ENCODE results near the gene RABL6. TPM values are rescaled to one million over a fixed set of nuclear protein-coding genes. Genes with fewer than 3 reads are reported as not detected.

RABL6 gene
- total RNA-seq, 2 donors from 2014 or later, result 159 to 206 TPM

DNA sequence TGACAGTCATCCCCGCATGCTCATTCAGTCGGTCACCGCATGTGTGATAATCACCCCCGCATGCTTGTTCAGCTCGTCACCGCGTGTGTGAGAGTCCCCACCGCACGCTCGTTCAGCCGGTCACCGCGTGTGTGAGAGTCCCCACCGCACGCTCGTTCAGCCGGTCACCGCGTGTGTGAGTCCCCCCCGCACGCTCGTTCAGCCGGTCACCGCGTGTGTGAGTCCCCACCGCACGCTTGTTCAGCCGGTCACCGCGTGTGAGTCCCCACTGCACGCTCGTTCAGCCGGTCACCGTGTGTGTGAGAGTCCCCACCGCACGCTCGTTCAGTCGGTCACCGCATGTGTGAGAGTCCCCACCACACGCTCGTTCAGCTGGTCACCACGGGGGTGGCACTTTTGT lies 82.1 kb downstream of the RABL6 start:
- Histone ChIP-seq H3K27me3 (ENCODE audit: control insufficient read depth, insufficient read depth, low read length, poor library complexity, severe bottlenecking) (no peaks in the 10 kb centered on the region), H3K4me1 (ENCODE audit: control insufficient read depth, insufficient read depth, low read length) (no peaks in the 10 kb centered on the region), H3K9me3 (ENCODE audit: control insufficient read depth, low read length) (no peaks in the 10 kb centered on the region), H3K4me3 (ENCODE audit: low read length) (no peak overlapping the region), H3K9ac (ENCODE audit: extremely low read depth, low read length, poor library complexity, severe bottlenecking) (no peak overlapping the region), H3K36me3 (ENCODE audit: control insufficient read depth, insufficient read depth, low read length) (peaks cover 17% of the 10 kb centered on the region), H3K27ac (ENCODE audit: low read depth, low read length) (no peak overlapping the region)
- Mint-ChIP-seq H3K4me1 (peaks cover 7% of the 10 kb centered on the region), H3K36me3 (ENCODE audit: low read depth) (peaks cover 33% of the 10 kb centered on the region), H3K27me3 (ENCODE audit: insufficient read depth) (no peaks in the 10 kb centered on the region), H3K27ac (peak overlapping the region; percentile 26), H3K4me3 (no peak overlapping the region), H3K9me3 (no peaks in the 10 kb centered on the region)
- DNase-seq, result no peak
- 97% methylated on average over 39 to 42 of the region's 42 CpGs for WGBS, 2 experiments (ENCODE audit: insufficient coverage in 1 of 2, insufficient read length in 1 of 2)
- TF ChIP-seq, protein P1, sequence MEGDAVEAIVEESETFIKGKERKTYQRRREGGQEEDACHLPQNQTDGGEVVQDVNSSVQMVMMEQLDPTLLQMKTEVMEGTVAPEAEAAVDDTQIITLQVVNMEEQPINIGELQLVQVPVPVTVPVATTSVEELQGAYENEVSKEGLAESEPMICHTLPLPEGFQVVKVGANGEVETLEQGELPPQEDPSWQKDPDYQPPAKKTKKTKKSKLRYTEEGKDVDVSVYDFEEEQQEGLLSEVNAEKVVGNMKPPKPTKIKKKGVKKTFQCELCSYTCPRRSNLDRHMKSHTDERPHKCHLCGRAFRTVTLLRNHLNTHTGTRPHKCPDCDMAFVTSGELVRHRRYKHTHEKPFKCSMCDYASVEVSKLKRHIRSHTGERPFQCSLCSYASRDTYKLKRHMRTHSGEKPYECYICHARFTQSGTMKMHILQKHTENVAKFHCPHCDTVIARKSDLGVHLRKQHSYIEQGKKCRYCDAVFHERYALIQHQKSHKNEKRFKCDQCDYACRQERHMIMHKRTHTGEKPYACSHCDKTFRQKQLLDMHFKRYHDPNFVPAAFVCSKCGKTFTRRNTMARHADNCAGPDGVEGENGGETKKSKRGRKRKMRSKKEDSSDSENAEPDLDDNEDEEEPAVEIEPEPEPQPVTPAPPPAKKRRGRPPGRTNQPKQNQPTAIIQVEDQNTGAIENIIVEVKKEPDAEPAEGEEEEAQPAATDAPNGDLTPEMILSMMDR (conservative IDR thresholded peaks at IDR 0.05), result no peak

DNA sequence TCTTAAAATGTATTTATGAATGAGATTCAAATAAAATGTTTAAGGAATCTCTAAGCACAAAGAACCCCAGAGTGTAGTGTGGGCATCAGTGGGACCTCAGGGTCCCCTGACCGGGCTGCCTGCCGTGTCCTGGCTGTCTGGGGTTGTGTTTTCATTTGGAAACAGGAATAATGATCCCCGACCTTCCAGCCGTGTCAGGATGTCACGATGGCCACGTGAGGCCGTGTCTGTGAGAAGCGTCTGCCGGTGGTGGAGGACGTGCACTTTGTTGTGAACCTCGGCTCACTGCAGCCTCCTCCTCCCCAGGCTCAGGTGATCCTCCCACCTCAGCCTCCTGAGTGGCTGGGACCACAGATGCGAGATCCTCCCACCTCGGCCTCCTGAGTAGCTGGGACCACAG lies 82.9 kb downstream of the RABL6 start:
- Histone ChIP-seq H3K4me3 (ENCODE audit: low read length) (no peak overlapping the region), H3K9me3 (ENCODE audit: control insufficient read depth, low read length) (no peaks in the 10 kb centered on the region), H3K4me1 (ENCODE audit: control insufficient read depth, insufficient read depth, low read length) (no peaks in the 10 kb centered on the region), H3K27me3 (ENCODE audit: control insufficient read depth, insufficient read depth, low read length, poor library complexity, severe bottlenecking) (no peaks in the 10 kb centered on the region), H3K9ac (ENCODE audit: extremely low read depth, low read length, poor library complexity, severe bottlenecking) (no peak overlapping the region), H3K36me3 (ENCODE audit: control insufficient read depth, insufficient read depth, low read length) (peaks cover 23% of the 10 kb centered on the region), H3K27ac (ENCODE audit: low read depth, low read length) (no peak overlapping the region)
- Mint-ChIP-seq H3K36me3 (ENCODE audit: low read depth) (peaks cover 37% of the 10 kb centered on the region), H3K4me1 (peaks cover 7% of the 10 kb centered on the region), H3K27ac (no peak overlapping the region), H3K9me3 (no peaks in the 10 kb centered on the region), H3K4me3 (no peak overlapping the region), H3K27me3 (ENCODE audit: insufficient read depth) (no peaks in the 10 kb centered on the region)
- no peak for DNase-seq
- TF ChIP-seq, protein P1 (conservative IDR thresholded peaks at IDR 0.05), result no peak
- WGBS, 2 experiments (ENCODE audit: insufficient coverage in 1 of 2, insufficient read length in 1 of 2), result 92 to 99% methylated on average over 9 to 13 of the region's 13 CpGs

Small RNA genes lying within 50 kb of the gene (microRNA-seq; reads per million reads assigned to microRNA genes)
- not detected for gene MIR4292 (ENCODE audit: borderline microRNAs expressed)
- not detected for gene MIR4479 (ENCODE audit: borderline microRNAs expressed)

Other genes with a start within 250 kb of the RABL6 start
- 10 to 100 TPM; 31.5 to 34.0 TPM for gene EGFL7, start 145.0 kb upstream of the RABL6 start, total RNA-seq
- 10 to 100 TPM; 33.4 to 39.8 TPM for gene AGPAT2, start 120.5 kb upstream of the RABL6 start, total RNA-seq
- gene DIPK1B, start 95.4 kb upstream of the RABL6 start, total RNA-seq, result 10 to 100 TPM; 35.1 to 45.4 TPM
- gene LCN10, start 65.0 kb upstream of the RABL6 start, total RNA-seq, result 1 to 10 TPM in 1 of 2 donors, under 1 TPM in 1; 0.91 to 1.1 TPM
- gene LCN6, start 59.4 kb upstream of the RABL6 start, total RNA-seq, result not detected
- not detected for gene LCN8, start 49.7 kb upstream of the RABL6 start, total RNA-seq
- gene LCN15, start 43.4 kb upstream of the RABL6 start, total RNA-seq, result 1 to 10 TPM in 1 of 2 donors, under 1 TPM in 1; 0.51 to 1.2 TPM
- gene TMEM141, start 16.6 kb upstream of the RABL6 start, total RNA-seq, result 100 to 1,000 TPM; 215 to 339 TPM
- 10 to 100 TPM; 10.9 to 13.4 TPM for gene CCDC183, start 11.6 kb upstream of the RABL6 start, total RNA-seq
- gene AJM1, start 34.5 kb downstream of the RABL6 start, total RNA-seq, result 1 to 10 TPM; 1.4 to 3.5 TPM
- gene PHPT1, start 41.5 kb downstream of the RABL6 start, total RNA-seq, result 100 to 1,000 TPM; 107 to 122 TPM
- gene MAMDC4, start 44.4 kb downstream of the RABL6 start, total RNA-seq, result 10 to 100 TPM in 1 of 2 donors, 1 to 10 TPM in 1; 6.8 to 15.4 TPM
- 100 to 1,000 TPM; 326 to 339 TPM for gene EDF1, start 58.4 kb downstream of the RABL6 start, total RNA-seq
- gene TRAF2, start 78.6 kb downstream of the RABL6 start, total RNA-seq, result 10 to 100 TPM; 45.9 to 55.1 TPM
- gene FBXW5, start 136.8 kb downstream of the RABL6 start, total RNA-seq, result 10 to 100 TPM; 64.2 to 76.5 TPM
- gene C8G, start 137.3 kb downstream of the RABL6 start, total RNA-seq, result 1 to 10 TPM; 1.2 to 1.6 TPM
- 1 to 10 TPM; 2.1 to 4.4 TPM for gene LCN12, start 144.3 kb downstream of the RABL6 start, total RNA-seq
- 10 to 100 TPM; 13.8 to 22.1 TPM for gene PTGDS, start 169.6 kb downstream of the RABL6 start, total RNA-seq
- gene LCNL1, start 175.0 kb downstream of the RABL6 start, total RNA-seq, result 1 to 10 TPM; 1.4 to 2.2 TPM
- 10 to 100 TPM; 58.3 to 66.7 TPM for gene PAXX, start 184.5 kb downstream of the RABL6 start, total RNA-seq
- gene CLIC3, start 188.6 kb downstream of the RABL6 start, total RNA-seq, result under 1 TPM in 1 of 2 donors, not detected in 1; 0.46 TPM
- gene ABCA2, start 220.3 kb downstream of the RABL6 start, total RNA-seq, result 10 to 100 TPM; 21.5 to 30.0 TPM
- not detected for gene FUT7, start 224.1 kb downstream of the RABL6 start, total RNA-seq
- 10 to 100 TPM; 60.8 to 73.3 TPM for gene NPDC1, start 238.2 kb downstream of the RABL6 start, total RNA-seq
- 1 to 10 TPM; 1.2 to 2.4 TPM for gene ENTPD2, start 246.1 kb downstream of the RABL6 start, total RNA-seq

Measured in endodermal cell (in vitro differentiated cells).